Naive B cell (primary cell): ENCODE data around the gene SLC37A2. TPM values are rescaled to one million over a fixed set of nuclear protein-coding genes. Genes with fewer than 3 reads are reported as not detected.

Source experiments
- ATAC-seq, 2 donors: fragments of 150-1000 bp; cut with Tn5 transposase; 2 replicates each; pipeline ENCODE4 v1.10.0; 2021; ENCODE audit warnings: low read depth in 2 of 2, mild to moderate bottlenecking in 2 of 2, moderate library complexity in 2 of 2
- DNase-seq: peaks from one replicate; pipeline ENCODE4 v3.0.0; 2022
- H3K27ac Mint-ChIP-seq, 6 donors: one replicate each; pipeline ENCODE4 v1.8.0; 2020 to 2022; ENCODE audit warnings: mild to moderate bottlenecking in 6 of 6, mixed read lengths in 6 of 6, moderate library complexity in 5 of 6, inconsistent platforms in 2 of 6
- H3K27me3 Mint-ChIP-seq, 3 donors: one replicate each; pipeline ENCODE4 v1.8.0; 2021 to 2022; ENCODE audit warnings: mixed read lengths in 3 of 3, mild to moderate bottlenecking in 1 of 3
- H3K36me3 Mint-ChIP-seq, 2 donors: one replicate each; pipeline ENCODE4 v1.8.0; 2020 to 2022; ENCODE audit warnings: mixed read lengths in 2 of 2, inconsistent platforms in 1 of 2, mild to moderate bottlenecking in 1 of 2
- H3K4me1 Mint-ChIP-seq, 3 donors: one replicate each; pipeline ENCODE4 v1.8.0; 2020 to 2022; ENCODE audit warnings: mixed read lengths in 3 of 3, inconsistent platforms in 1 of 3, mild to moderate bottlenecking in 1 of 3, moderate library complexity in 1 of 3
- H3K4me3 Mint-ChIP-seq, 8 donors: one replicate each; pipeline ENCODE4 v1.8.0; 2020 to 2022; ENCODE audit warnings: mild to moderate bottlenecking in 8 of 8, mixed read lengths in 8 of 8, moderate library complexity in 8 of 8, inconsistent platforms in 2 of 8
- H3K9me3 Mint-ChIP-seq, 7 donors: one replicate each; pipeline ENCODE4 v1.8.0; 2020 to 2022; ENCODE audit warnings: mixed read lengths in 7 of 7, mild to moderate bottlenecking in 5 of 7, inconsistent platforms in 2 of 7, moderate library complexity in 1 of 7
- polyA plus RNA-seq, 6 donors: library from polyadenylated mRNA; unstranded; fragments of 300-500 nt; fragmentation: Illumina TruSeq; gene quantifications; one replicate each; pipeline ENCODE4 v1.2.3, GENCODE V29; 2021; ENCODE audit warnings: low read depth in 6 of 6

The SLC37A2 gene
- polyA plus RNA-seq, 6 donors from 2014 or later: 0.48 to 2.4 (median 1.8) TPM

- H3K36me3 Mint-ChIP-seq: no peaks in the 10 kb centered on the region
- H3K9me3 Mint-ChIP-seq: no peaks in the 10 kb centered on the region
- H3K4me1 Mint-ChIP-seq: peaks cover 46 to 59% (median 47%) of the 10 kb centered on the region in 3 donors
- H3K27ac Mint-ChIP-seq: peak overlapping the region; percentile 78 to 95 (median 86)
- DNase-seq (no peak), ATAC-seq (no peak)
- H3K4me3 Mint-ChIP-seq: peak overlapping the region in 5 of 8 donors; percentile 37 to 80 (median 54)
- peaks cover 3 to 16% (median 4%) of the 10 kb centered on the region in 3 donors for H3K27me3 Mint-ChIP-seq
These were observed 10.0 kb downstream of the SLC37A2 start for GRCh38 chr11:125072961-125073590.

DNA sequence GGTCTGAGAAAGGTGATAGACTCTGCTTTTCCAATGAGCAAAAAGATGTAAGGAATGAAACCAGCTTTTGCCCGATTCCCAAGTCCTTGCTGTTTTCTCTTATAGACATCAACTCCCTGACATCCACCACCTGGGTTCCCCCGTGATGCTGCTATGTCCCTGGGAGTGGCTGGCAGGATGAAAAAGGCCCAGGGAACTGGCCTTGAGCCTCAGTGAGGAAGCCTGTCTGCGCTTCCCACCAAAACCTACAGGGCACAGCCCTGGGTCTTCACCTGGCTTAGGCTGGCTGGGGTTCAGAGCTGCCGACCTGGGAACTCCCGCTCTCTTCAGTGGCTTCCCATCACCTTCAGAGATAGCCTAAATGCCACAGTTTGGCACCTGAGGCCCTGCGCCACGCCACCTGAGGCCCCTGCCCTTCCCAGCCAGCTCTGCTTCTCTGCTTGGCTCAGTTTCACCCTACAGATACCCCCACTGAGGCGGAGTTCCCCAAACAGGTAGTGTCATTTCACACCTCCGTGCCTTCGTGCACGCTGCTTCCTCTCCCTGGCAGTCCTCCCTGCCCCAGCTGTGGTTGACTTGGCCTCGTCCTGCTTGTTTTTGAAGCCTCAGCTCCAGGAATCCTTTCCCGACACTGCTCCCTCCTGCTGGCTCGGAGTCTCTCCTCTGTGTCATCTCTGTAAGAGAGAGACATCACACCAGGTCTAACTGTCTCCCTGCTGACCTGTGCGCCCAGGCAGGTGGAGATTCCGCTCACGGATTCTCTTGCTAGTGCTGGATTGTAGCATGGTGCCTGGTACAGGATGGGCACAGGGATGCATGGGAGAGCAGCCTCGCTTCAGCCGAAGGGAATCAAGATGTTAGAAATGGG, 10.7 kb downstream of the SLC37A2 start:
- Mint-ChIP-seq H3K9me3 (no peaks in the 10 kb centered on the region), H3K4me3 (peak overlapping the region in 4 of 8 donors; percentile 48 to 84 (median 56)), H3K4me1 (peaks cover 46 to 59% (median 52%) of the 10 kb centered on the region in 3 donors), H3K27me3 (peaks cover 4 to 12% (median 6%) of the 10 kb centered on the region in 3 donors), H3K27ac (peak overlapping the region; percentile 42 to 85 (median 66)), H3K36me3 (no peaks in the 10 kb centered on the region)
- peak in 1 of 2 donors; percentile 20 for ATAC-seq
- no peak for DNase-seq

- H3K27me3 Mint-ChIP-seq: peaks cover 4 to 6% (median 4%) of the 10 kb centered on the region in 3 donors
- H3K9me3 Mint-ChIP-seq: no peaks in the 10 kb centered on the region
- H3K4me1 Mint-ChIP-seq: peaks cover 41 to 51% (median 48%) of the 10 kb centered on the region in 3 donors
- H3K36me3 Mint-ChIP-seq: no peaks in the 10 kb centered on the region
- no peak for DNase-seq
- H3K4me3 Mint-ChIP-seq: no peak overlapping the region
- peak overlapping the region in 2 of 6 donors; percentile 63 to 65 for H3K27ac Mint-ChIP-seq
- no peak for ATAC-seq
These were observed 11.6 kb downstream of the SLC37A2 start for GRCh38 chr11:125074511-125075241.

- H3K27ac Mint-ChIP-seq: no peak overlapping the region
- H3K36me3 Mint-ChIP-seq: no peaks in the 10 kb centered on the region
- H3K4me3 Mint-ChIP-seq: no peak overlapping the region
- no peaks in the 10 kb centered on the region for H3K9me3 Mint-ChIP-seq
- H3K4me1 Mint-ChIP-seq: peaks cover 35 to 46% (median 42%) of the 10 kb centered on the region in 3 donors
- DNase-seq (no peak), ATAC-seq (no peak)
- peaks cover 0 to 6% (median 4%) of the 10 kb centered on the region in 3 donors for H3K27me3 Mint-ChIP-seq
These were observed 12.1 kb downstream of the SLC37A2 start for GRCh38 chr11:125075242-125075625.

DNA sequence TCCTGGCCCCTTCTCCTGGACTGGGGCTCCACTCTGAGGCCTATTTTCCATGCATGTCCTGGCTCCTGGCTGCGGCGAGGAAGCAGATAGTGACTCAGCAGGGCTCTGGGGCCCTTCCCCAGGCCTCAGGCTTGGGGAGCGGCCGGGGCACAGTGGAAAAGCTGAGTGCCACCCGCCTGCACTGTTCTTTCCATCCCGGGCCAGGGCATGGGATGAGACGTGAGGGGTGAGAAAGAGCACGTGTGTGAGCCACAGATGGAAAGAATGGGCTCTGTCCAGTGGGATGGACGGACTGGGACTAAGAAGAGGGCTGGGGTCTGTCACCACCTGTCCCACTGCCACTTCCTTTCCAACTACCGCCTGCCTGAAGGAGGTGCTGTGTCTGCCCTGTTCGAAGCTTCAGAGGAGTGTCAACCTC, 12.8 kb downstream of the SLC37A2 start:
- H3K4me3 Mint-ChIP-seq: peak overlapping the region in 2 of 8 donors; percentile 35 to 55
- H3K36me3 Mint-ChIP-seq: no peaks in the 10 kb centered on the region
- peaks cover 0 to 6% (median 4%) of the 10 kb centered on the region in 3 donors for H3K27me3 Mint-ChIP-seq
- no peak for ATAC-seq
- H3K4me1 Mint-ChIP-seq: peaks cover 28 to 39% (median 36%) of the 10 kb centered on the region in 3 donors
- no peak for DNase-seq
- H3K9me3 Mint-ChIP-seq: no peaks in the 10 kb centered on the region
- H3K27ac Mint-ChIP-seq: no peak overlapping the region

- Mint-ChIP-seq H3K4me3 (peak overlapping the region in 1 of 8 donors; percentile 55), H3K9me3 (no peaks in the 10 kb centered on the region), H3K36me3 (no peaks in the 10 kb centered on the region), H3K27me3 (peaks cover 0 to 6% (median 4%) of the 10 kb centered on the region in 3 donors), H3K4me1 (peaks cover 23 to 33% (median 30%) of the 10 kb centered on the region in 3 donors), H3K27ac (no peak overlapping the region)
- no peak for ATAC-seq
- DNase-seq: no peak
These were observed 13.4 kb downstream of the SLC37A2 start for GRCh38 chr11:125076378-125076945.

DNA sequence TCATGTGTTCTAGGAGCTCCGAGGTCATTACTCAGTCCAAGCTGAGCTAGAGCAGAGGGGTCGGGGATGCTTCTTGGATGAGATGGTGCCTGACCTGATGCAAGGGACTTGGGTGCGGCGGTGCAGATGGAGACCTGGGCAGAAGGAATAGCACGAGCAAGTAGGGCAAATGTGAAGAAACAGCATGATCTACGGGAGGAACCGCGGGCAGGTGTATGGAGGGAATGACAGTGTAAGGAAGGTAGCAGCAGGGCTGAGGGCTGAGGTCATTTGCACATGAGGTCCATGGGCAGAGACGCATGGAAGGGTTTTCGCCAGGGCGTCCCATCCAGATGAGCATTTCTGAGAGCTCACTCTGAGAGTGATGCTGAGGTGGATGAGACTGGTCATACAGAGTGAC, 14.9 kb downstream of the SLC37A2 start:
- Mint-ChIP-seq H3K27me3 (peaks cover 0 to 6% (median 4%) of the 10 kb centered on the region in 3 donors), H3K4me3 (no peak overlapping the region), H3K4me1 (peaks cover 7 to 18% (median 14%) of the 10 kb centered on the region in 3 donors), H3K9me3 (no peaks in the 10 kb centered on the region), H3K36me3 (no peaks in the 10 kb centered on the region), H3K27ac (no peak overlapping the region)
- DNase-seq (no peak), ATAC-seq (no peak)

DNA sequence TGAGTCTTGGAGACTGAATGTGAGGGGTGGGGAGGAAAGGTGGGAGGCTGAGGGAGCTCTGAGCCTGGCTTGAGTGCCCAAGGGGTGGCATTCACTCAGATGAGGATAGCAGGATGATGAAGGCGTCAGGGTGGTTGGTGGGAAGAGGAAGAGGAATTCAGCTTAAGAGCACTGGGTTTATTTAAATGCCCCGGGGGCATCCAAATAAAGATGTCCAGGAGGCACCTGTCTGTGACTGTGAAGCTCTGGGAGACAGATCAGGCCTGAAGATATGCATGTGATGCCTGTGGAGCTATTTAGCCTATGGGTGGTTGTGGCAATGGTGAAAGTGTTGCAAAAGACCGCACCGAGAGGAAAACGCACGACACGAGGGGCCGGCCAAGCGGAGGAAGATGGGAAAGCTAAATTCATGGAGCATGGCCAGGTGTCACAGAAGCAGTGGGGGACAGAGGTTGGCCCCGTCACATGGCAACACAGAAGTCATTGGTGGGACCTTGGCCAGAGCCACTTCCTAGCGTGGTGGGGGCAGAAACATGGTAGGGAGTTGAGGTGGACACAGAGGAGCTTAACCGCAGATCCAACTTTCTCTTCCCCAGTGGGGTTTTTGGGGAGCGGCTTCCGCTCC, 15.5 kb downstream of the SLC37A2 start:
- no peak for ATAC-seq
- peak overlapping the region in 1 of 6 donors; percentile 44 for H3K27ac Mint-ChIP-seq
- H3K27me3 Mint-ChIP-seq: peaks cover 0 to 6% (median 4%) of the 10 kb centered on the region in 3 donors
- peaks cover 6 to 14% (median 12%) of the 10 kb centered on the region in 3 donors for H3K4me1 Mint-ChIP-seq
- no peak for DNase-seq
- no peaks in the 10 kb centered on the region for H3K36me3 Mint-ChIP-seq
- H3K4me3 Mint-ChIP-seq: no peak overlapping the region
- H3K9me3 Mint-ChIP-seq: no peaks in the 10 kb centered on the region

DNA sequence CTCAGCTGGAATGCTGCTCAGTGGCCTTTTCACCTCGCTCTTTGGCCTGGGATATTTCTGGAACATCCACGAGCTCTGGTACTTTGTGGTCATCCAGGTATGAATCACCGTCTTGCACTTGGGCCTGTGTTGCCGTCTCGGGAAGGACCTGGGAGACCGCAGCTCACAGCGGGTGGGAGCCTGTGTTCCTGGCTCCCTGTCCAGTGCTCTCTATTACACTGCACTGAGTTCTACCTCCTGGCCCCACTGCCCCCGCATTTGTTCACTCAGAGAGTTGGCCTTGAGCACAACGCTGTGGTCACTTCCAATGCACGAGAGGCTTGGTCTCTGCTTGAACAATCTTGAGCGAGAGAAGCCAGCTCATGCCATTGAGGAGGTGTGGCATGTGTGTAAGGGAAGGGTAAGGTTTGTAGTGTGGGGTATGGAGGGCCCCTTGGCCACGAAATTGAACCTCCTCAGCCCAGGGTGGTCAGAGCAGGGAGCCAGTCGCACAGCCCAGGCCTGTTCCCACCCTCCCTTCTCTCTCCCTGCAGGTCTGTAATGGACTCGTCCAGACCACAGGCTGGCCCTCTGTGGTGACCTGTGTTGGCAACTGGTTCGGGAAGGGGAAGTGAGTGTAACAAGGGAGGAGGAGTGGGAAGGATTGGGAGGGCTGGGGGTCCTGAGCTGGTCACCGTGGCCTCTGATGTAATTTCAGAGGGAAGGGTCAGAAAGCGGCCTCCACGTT, 16.2 kb downstream of the SLC37A2 start:
- H3K9me3 Mint-ChIP-seq: no peaks in the 10 kb centered on the region
- no peak for DNase-seq
- ATAC-seq: no peak
- peaks cover 0 to 6% (median 4%) of the 10 kb centered on the region in 3 donors for H3K27me3 Mint-ChIP-seq
- H3K36me3 Mint-ChIP-seq: no peaks in the 10 kb centered on the region
- peak overlapping the region in 1 of 8 donors; percentile 60 for H3K4me3 Mint-ChIP-seq
- H3K4me1 Mint-ChIP-seq: peaks cover under 1 to 8% (median 5%) of the 10 kb centered on the region in 3 donors
- peak overlapping the region in 1 of 6 donors; percentile 44 for H3K27ac Mint-ChIP-seq

GRCh38 chr11:125079878-125080530, 16.9 kb downstream of the SLC37A2 start:
- H3K9me3 Mint-ChIP-seq: no peaks in the 10 kb centered on the region
- no peak for DNase-seq
- no peak overlapping the region for H3K27ac Mint-ChIP-seq
- no peaks in the 10 kb centered on the region for H3K36me3 Mint-ChIP-seq
- no peak overlapping the region for H3K4me3 Mint-ChIP-seq
- ATAC-seq: no peak
- peaks cover 0 to 6% (median 4%) of the 10 kb centered on the region in 3 donors for H3K27me3 Mint-ChIP-seq
- H3K4me1 Mint-ChIP-seq: peaks cover 0 to 6% (median 0%) of the 10 kb centered on the region in 3 donors

DNA sequence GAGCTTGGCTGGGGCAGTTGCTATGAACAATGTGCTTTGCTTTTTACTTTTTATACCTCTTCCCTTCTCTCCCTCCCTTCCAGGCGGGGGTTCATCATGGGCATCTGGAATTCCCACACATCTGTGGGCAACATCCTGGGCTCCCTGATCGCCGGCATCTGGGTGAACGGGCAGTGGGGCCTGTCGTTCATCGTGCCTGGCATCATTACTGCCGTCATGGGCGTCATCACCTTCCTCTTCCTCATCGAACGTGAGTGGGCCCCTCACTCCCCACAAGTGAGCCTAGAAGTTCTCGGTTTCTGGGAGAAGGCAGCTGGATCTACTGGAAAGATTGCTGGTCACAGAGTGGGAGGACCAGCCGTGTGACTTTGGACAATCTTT, 17.4 kb downstream of the SLC37A2 start:
- no peak for ATAC-seq
- no peak for DNase-seq
- Mint-ChIP-seq H3K4me3 (no peak overlapping the region), H3K27ac (no peak overlapping the region), H3K4me1 (peaks cover 0 to 10% (median 0%) of the 10 kb centered on the region in 3 donors), H3K9me3 (no peaks in the 10 kb centered on the region), H3K36me3 (peaks cover 0 to 2% of the 10 kb centered on the region in 2 donors), H3K27me3 (peaks cover 0 to 6% (median 4%) of the 10 kb centered on the region in 3 donors)
